GM06990 (cell line): ENCODE results near the gene LRRC58.

Experiments
- DNase-seq: peaks from one replicate; pipeline ENCODE4 v3.0.0-alpha.2; 2011; ENCODE audit not compliant: insufficient read length; ENCODE audit errors: extremely low read depth
- H3K27me3 ChIP-seq: replicated peaks from 2 replicates; pipeline ENCODE4 v1.6.0; 2011; ENCODE audit warnings: low read length; ENCODE audit not compliant: control insufficient read depth, insufficient read depth
- H3K36me3 ChIP-seq: 2 replicates; pipeline ENCODE4 v1.5.1; 2011; ENCODE audit warnings: low read length; ENCODE audit not compliant: control insufficient read depth, insufficient read depth
- H3K4me3 ChIP-seq: replicated peaks from 2 replicates; pipeline ENCODE4 v1.5.1; 2011; ENCODE audit warnings: low read depth, mild to moderate bottlenecking, control low read depth, low read length
- CTCF ChIP-seq: IDR thresholded peaks from 2 replicates; pipeline ENCODE4 v1.5.1; 2011; ENCODE audit warnings: low read length, control low read depth, mild to moderate bottlenecking, inconsistent platforms; ENCODE audit not compliant: insufficient read depth, poor library complexity, severe bottlenecking

The LRRC58 gene

GRCh38 chr3:120348991-120349854, at the start of gene LRRC58:
Gene LRRC58 (minus strand): TSS chr3:120349354. CDS start chr3:120349243, 111 bp downstream.
- H3K4me3 ChIP-seq, result peak within 1 kb of the TSS; percentile 87
- peak; percentile 12 for TF ChIP-seq CTCF
- H3K36me3 ChIP-seq, result no peaks in the 10 kb centered on the region
- peak; percentile 96 for DNase-seq
- no peaks in the 10 kb centered on the region for H3K27me3 ChIP-seq

GRCh38 chr3:120396469-120396868, 47.3 kb upstream of the LRRC58 start:
- H3K36me3 ChIP-seq, result no peaks in the 10 kb centered on the region
- no peak for DNase-seq

GRCh38 chr3:120394347-120394746, 45.2 kb upstream of the LRRC58 start:
- TF ChIP-seq CTCF, result no peak
- Histone ChIP-seq H3K27me3 (no peaks in the 10 kb centered on the region), H3K4me3 (no peak overlapping the region), H3K36me3 (no peaks in the 10 kb centered on the region)
- DNase-seq, result no peak

More at GRCh38 chr3:120396469-120396868, 47.3 kb upstream of the LRRC58 start:
- H3K4me3 ChIP-seq, result no peak overlapping the region
- no peak for TF ChIP-seq CTCF
- no peaks in the 10 kb centered on the region for H3K27me3 ChIP-seq

GRCh38 chr3:120393761-120394160, 44.6 kb upstream of the LRRC58 start:
- no peaks in the 10 kb centered on the region for H3K27me3 ChIP-seq
- TF ChIP-seq CTCF, result no peak
- H3K4me3 ChIP-seq, result no peak overlapping the region
- no peaks in the 10 kb centered on the region for H3K36me3 ChIP-seq
- DNase-seq, result no peak

- H3K36me3 ChIP-seq, result no peaks in the 10 kb centered on the region
- H3K4me3 ChIP-seq, result no peak overlapping the region
- no peak for TF ChIP-seq CTCF
- no peak for DNase-seq
- no peaks in the 10 kb centered on the region for H3K27me3 ChIP-seq
Observed at GRCh38 chr3:120393243-120393642, 44.1 kb upstream of the LRRC58 start.
